ENCODE data around the gene CLSTN2.

DNA sequence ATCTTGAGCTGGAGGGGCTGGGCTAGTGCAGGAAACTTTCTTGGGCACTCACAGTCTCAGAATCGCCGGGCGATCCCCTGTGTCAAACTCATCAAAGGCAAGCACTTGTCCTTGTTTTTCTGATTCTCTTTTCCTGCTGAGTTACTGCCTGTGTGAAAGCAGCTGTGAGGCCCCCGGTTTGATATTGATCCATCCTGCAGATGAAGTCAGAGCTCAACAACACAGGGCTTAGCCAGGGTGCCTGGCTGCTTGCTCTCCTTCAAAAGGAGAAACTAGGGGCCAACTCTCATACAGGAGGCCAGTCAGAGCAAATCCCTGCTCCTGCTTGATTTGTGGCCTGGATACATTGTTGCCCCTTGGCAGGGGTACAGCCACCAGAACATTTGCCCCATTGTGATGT is 22.9 kb downstream of the CLSTN2 start:
- TF ChIP-seq, protein P1, sequence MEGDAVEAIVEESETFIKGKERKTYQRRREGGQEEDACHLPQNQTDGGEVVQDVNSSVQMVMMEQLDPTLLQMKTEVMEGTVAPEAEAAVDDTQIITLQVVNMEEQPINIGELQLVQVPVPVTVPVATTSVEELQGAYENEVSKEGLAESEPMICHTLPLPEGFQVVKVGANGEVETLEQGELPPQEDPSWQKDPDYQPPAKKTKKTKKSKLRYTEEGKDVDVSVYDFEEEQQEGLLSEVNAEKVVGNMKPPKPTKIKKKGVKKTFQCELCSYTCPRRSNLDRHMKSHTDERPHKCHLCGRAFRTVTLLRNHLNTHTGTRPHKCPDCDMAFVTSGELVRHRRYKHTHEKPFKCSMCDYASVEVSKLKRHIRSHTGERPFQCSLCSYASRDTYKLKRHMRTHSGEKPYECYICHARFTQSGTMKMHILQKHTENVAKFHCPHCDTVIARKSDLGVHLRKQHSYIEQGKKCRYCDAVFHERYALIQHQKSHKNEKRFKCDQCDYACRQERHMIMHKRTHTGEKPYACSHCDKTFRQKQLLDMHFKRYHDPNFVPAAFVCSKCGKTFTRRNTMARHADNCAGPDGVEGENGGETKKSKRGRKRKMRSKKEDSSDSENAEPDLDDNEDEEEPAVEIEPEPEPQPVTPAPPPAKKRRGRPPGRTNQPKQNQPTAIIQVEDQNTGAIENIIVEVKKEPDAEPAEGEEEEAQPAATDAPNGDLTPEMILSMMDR (conservative IDR thresholded peaks at IDR 0.05): no peak
- TF ChIP-seq EZH2 (IDR thresholded peaks at IDR 0.05; ENCODE audit: low read depth): no peak

Data from PC-9 (cell line).